B cell (primary cell): Measurements from ENCODE around the gene MTCP1.

Experiments
- EZH2 ChIP-seq: IDR thresholded peaks from 2 replicates; pipeline ENCODE4 v1.6.1; 2012; ENCODE audit warnings: borderline replicate concordance, low read depth, mild to moderate bottlenecking, moderate library complexity, low read length; ENCODE audit not compliant: insufficient read depth, poor library complexity, severe bottlenecking
- TF ChIP-seq, protein P1 (sequence below): fragments of 200-600 bp; IDR thresholded peaks from one replicate; pipeline ENCODE4 v1.8.0; 2022; ENCODE audit warnings: antibody characterized with exemption, mild to moderate bottlenecking

DNA sequence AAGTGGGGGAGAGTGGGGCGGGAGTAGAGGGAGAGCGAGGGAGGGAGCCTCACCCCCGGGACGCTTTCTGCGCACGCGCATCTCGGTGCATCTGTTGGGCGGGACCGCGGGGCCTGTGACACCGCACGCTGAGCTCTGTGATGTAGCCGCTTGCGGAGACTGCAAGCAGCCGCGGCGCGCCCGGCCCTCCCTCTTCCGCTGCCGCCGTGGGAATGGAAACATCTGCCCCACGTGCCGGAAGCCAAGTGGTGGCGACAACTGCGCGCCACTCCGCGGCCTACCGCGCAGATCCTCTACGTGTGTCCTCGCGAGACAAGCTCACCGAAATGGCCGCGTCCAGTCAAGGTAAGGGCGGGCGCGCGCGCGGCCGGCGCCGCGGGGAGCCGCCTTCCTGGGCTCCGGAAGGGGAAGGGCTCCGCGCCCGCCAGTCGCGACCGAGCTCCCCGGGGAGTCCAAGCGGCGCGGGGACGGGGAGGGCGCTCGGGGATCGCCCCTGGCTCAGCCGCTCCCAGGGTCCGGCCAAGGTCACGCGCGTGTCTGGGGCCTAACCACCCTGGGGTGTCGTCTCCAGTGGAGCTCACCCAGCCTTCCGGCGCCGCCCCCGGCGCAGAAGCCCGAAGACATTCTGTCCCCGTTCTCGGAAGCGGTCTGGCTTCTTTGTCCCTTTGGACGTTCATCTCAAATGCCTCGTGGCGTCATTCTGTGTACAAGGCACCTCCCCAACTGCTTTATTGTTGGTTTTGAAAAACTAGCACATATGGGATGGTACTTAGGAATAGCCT, 44.0 kb downstream of the MTCP1 start, which contains the start of gene FUNDC2:
- TF ChIP-seq, protein P1, sequence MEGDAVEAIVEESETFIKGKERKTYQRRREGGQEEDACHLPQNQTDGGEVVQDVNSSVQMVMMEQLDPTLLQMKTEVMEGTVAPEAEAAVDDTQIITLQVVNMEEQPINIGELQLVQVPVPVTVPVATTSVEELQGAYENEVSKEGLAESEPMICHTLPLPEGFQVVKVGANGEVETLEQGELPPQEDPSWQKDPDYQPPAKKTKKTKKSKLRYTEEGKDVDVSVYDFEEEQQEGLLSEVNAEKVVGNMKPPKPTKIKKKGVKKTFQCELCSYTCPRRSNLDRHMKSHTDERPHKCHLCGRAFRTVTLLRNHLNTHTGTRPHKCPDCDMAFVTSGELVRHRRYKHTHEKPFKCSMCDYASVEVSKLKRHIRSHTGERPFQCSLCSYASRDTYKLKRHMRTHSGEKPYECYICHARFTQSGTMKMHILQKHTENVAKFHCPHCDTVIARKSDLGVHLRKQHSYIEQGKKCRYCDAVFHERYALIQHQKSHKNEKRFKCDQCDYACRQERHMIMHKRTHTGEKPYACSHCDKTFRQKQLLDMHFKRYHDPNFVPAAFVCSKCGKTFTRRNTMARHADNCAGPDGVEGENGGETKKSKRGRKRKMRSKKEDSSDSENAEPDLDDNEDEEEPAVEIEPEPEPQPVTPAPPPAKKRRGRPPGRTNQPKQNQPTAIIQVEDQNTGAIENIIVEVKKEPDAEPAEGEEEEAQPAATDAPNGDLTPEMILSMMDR = no peak
- TF ChIP-seq EZH2 = no peak
